ENCODE measurements around the gene UBE2G2.

Gene UBE2G2

GRCh38 chr21:44784810-44785209 lies 16.8 kb downstream of the UBE2G2 start:
- DNase-seq, result no peak

DNA sequence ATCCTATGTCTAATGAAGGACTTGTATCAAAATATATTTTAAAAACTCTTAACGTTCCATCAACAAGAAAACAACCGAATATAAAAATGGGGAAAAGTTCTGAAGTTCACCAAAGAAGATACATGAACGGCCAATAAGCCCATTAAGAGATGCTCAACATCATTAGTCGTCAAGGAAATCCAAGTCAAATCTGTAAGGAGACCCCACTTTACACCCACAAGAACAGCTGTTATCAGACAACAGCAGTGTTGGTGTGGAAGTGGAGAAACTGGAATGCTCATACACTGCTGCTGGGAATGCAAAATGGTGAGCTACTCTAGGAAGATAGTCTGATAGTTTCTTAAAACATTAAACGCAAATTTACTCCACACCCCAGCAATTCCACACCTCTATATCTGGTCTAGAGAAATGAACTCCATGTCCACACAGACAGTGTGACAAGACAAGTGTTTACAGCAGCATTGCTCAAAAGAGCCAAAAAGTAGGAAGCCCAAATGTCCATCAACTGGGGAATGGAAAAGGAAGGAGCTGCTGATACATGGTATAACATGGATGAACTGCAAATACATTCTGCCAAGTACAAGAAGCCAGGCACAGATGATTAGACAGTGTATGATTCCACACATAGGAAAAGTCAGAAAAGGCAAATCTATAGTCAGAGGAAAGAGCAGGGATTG lies 18.5 kb downstream of the UBE2G2 start:
- no peak for DNase-seq

DNA sequence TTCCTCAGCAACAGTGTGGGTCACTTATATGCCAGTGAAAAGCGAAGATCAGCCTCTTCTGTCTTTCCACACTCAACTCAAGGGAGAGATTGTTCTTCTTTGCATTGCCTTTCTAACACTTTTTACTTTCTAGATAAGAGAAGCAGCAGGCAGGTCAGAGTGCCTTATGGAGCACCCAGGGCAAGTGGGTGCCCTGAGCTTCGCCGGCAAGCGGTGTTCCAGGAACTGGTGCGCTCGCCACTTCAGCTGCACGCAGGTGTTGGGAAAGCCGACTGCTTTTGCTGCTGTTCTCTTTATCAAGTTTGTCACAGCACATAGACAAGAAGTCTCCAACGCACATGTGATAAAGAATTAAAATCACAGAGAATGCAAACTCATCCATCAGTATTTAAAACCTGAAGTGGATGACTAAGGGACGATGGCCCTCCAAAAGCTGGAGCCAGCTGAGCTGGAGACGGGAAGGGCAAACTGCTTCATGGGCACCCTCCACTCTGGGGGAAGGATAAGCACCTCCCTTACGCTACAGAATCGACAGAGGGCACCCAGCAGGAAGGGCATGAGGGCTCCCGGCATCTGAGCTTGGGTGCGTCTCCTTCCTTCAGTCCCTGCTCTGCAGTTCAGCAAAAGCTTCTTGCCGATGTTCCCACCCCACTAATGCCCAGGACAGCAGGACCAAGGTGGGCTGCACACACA lies 20.7 kb downstream of the UBE2G2 start:
- DNase-seq, result no peak

GRCh38 chr21:44780137-44780502 lies 21.5 kb downstream of the UBE2G2 start:
- no peak for DNase-seq

- DNase-seq, result no peak
Observed at GRCh38 chr21:44779417-44780136, 22.0 kb downstream of the UBE2G2 start.

- no peak for DNase-seq
Observed at GRCh38 chr21:44778983-44779382, 22.6 kb downstream of the UBE2G2 start.

DNA sequence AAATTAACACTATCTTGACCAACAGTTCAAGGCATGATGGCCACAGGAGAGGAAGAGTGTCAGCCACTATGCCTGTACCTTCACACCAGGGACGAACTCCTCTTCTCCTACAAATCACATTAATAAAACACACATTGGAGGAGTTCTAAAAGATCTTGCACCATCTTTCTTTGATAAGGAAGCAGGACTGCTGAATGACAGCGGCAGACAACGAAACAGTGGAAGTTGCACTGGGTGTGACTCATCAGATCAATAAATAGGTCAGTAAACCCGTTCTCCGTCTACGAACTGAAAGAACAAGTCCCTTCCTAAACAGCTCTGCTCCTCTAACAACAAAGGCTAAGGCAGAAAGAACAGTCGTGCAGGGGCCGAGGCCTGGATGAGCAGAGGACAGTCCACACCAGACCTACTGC lies 23.1 kb downstream of the UBE2G2 start:
- DNase-seq, result no peak

GRCh38 chr21:44778094-44778493 lies 23.5 kb downstream of the UBE2G2 start:
- DNase-seq, result peak; percentile 33

- no peak for DNase-seq
Observed at GRCh38 chr21:44774972-44775371, 26.6 kb downstream of the UBE2G2 start.

- no peak for DNase-seq
Observed at GRCh38 chr21:44773291-44773932, 28.2 kb downstream of the UBE2G2 start.

DNA sequence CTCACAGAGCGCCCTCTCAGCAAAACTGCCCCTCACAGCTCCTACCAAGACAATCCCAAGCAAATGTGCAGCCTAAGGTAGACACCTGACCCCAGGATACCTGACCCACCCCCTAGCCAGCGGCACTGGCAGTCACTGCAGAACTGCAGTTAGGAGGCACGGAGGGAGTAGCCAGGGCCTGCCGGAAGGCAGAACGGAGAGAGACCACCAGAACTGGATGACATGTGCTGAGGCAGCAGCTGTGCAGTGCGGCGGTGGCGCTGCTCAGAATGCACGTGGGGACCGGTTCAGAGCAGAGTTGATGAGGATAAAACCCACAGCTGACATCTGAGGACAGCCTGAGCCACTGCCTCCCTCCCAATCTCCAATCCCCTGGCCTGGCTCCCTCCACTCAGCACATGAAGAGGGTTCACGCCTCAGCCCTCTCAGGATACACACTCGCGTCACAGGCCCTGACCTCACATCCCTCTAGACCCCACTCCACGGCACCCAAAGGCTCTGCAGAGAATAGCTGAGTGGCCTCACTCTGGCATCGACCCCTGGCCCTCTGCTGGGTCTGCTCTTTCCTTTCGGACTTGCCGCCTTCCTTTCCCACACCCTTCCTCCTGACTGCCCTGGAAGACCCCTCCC lies 29.6 kb downstream of the UBE2G2 start:
- DNase-seq, result no peak

DNA sequence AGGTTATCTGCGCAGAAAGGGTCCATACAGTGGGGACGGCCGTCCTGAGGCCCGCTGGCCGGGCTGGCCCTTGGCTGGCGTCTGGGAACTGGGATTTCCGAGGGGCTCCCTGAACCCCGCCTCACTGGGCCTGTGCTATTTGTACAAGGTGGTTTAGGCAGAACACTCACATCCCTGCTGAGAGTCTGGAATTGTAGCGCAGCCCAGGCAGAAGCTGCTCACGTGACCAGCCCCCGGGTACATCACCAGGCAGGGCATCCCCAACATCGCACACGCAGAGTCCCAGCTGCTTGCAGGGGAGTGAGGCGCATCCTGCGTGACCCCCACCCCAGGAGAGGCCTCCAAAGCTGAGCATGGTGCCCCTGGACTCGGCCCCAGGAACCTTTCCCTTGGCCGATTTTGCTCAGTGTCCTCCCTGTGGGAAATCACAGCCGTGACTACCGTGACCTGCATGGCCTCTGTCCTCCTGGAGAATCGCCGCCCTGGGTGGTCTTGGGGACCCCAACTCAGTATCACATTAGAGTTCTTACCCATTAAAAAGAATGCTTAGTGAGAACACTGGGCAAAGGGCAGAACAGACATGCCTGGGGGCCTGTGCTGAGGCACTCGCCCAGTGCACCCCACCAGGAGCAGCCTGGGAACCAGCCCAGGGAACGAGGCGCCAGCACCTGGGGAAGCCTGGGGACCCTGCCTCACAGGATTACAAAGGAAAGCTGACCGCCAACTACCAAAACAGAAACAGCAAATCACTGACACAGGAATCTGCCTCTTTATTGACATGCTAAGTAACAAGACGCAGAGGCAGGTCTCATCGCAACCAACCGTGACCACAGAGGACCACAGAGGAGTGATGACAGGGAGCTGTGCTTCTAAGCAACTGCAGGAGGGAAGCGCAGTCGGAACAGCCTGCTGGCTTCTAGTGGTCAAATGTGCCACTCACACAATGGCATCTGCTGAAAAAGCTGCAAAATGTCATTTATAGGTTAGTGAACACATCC lies 33.5 kb downstream of the UBE2G2 start:
- no peak for DNase-seq

DNA sequence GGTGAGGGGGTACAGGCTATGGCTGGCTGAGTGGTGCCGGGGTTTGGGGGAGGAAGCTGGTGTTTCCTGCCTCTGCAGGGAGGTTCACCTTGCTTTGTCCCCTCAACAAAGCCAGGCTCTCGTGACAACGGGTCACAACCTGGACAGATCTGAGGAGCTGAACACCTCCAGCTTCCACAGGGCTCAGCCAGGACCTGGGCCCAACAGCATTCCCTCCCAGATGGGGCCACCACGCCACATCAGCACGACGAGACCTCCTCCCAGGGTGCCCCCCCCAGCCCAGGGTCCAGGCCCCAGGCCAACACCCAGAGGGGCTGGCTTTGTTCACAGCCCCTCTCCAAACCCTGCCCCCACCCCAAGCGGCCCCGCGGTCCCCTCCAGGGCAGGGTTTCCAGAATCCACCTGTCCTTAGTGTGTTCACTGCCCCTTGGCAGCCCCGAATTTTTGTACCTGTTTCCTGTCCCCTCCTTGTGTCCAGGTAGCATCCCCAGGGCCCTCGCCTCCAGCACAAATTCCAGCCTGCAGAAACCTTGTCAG lies 34.7 kb downstream of the UBE2G2 start:
- DNase-seq, result no peak

DNA sequence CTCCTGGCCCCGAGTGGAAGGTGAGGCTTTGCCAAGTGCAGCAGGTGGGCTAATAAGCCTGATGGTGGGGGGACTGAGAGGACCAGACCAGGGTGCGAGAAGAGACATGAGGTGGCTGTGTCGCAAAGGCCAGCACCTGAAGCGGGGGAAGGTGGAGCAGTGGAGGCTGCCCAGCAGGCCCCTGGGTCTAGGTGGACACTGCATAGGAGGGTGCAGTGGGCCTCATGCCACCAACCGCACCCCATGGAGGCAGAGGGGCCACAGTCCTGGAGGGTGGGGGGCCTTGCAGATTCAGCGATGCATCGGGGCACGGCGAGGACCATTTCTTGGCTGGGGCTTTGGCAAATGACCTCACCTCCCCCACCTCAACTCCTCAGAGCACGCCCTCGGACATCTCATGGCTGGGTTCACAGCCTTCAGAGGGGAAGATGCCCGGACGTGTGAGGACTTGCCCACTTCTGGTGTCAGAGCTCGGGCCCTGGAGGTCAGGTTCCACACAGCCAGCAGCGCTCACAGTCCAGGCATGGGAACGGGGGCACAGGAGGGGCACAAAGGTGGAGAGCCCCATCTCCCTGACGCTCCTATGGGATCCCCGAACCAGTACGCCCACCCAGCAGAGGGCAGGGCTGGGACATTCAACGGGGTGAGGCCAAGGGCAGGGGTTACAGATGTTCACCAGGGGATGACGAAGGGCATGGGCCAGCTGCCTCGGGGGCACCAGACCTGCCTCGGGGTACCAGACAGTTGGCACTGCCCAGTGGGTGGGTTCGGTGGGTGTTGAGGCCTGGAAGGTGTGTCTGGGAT lies 35.4 kb downstream of the UBE2G2 start:
- no peak for DNase-seq

DNA sequence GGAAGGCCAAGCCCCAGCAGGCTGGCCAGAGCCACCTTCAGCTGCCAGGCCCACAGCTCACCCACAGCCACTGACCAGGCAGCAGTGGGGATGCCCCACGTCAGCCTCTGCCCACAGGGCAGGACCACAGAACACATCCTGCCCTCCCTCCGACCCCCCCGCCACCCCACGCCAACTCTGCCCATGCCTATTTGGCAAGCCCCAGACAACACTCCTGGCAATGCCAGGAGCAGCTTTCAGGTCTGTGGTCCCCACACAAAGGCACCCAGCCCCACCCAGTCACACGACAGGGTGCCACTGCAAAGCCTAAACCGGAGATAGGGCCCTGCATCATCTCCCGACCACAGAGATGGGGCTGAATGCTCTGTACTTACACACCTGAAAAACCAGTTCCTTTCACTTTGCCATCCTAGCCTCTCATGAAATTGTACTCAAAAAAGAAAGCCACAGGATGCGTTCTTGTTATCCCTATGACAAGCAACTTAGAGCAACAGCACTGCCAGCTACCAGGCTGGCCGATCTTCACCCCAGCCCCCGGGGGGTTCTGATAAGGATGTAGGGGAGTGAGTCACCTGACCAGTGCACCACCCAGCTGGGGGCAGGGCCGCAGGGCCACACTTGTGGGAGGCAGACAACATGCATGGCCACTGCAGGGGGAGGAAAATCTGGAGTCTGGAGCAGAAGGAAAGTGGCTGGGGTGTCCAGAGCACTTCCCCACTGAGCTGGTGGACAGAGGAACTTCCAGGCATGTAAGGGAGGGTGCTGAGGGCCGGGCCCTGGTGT lies 36.2 kb downstream of the UBE2G2 start:
- peak; percentile 88 for DNase-seq

GRCh38 chr21:44764319-44765230 lies 37.0 kb downstream of the UBE2G2 start:
- peak; percentile 25 for DNase-seq

GRCh38 chr21:44763451-44764318 lies 37.9 kb downstream of the UBE2G2 start:
- DNase-seq, result no peak

- DNase-seq, result no peak
Observed at GRCh38 chr21:44763050-44763378, 38.6 kb downstream of the UBE2G2 start.
